Measurements from ENCODE around the gene CAVIN4.

DNA sequence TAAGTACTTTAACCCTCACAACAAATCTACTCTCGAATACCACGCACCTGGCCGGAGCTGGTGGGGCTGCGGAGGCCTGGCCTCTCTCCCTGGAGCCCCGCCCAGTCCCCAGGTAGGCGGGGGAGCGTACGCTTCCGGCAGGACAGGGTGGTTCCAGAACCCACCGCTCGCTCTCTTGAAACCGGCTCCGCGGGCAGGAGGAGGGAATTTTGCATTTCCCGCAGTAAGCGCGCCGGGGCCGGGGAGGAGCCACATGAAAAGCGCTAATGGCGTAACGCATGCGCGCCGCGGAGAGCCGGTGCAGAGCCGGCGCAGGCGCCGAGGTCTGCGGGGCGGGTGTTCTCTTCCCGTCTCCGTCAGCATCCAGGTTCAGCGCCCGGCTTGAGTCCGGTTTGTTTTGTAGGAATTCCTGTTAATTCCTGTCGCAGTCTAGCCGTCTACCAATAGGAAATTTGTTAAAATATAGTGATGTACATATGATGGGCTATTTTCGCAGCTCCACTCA lies 20.8 kb downstream of the CAVIN4 start:
- TF ChIP-seq CTCF (conservative IDR thresholded peaks at IDR 0.05) (no peak), ZFX (IDR thresholded peaks at IDR 0.05) (no peak)
